HEK293T (cell line): ENCODE data around the gene MS4A10.
"Not testable (repeated sequence)": the region's sequence is repeated elsewhere in the genome, so short reads cannot be mapped to it uniquely, and the experiment has no call there.

ENCODE experiments used
- ARNT ChIP-seq: fragments of 450-650 bp; IDR thresholded peaks from 2 replicates; pipeline ENCODE4 v1.6.1; 2017; ENCODE audit warnings: mild to moderate bottlenecking
- BHLHE40 ChIP-seq: fragments of 450-650 bp; IDR thresholded peaks from 2 replicates; pipeline ENCODE4 v1.6.1; 2016; ENCODE audit warnings: mild to moderate bottlenecking, moderate library complexity, borderline replicate concordance
- CTBP1 ChIP-seq: fragments of 450-650 bp; IDR thresholded peaks from 2 replicates; pipeline ENCODE4 v1.6.1; 2016; ENCODE audit warnings: borderline replicate concordance
- FOXA1 ChIP-seq: fragments of 450-650 bp; IDR thresholded peaks from 2 replicates; pipeline ENCODE4 v1.6.1; 2016; ENCODE audit warnings: mild to moderate bottlenecking
- FOXK2 ChIP-seq: fragments of 450-650 bp; IDR thresholded peaks from 2 replicates; pipeline ENCODE4 v1.6.1; 2016; ENCODE audit warnings: mild to moderate bottlenecking
- FOXM1 ChIP-seq: fragments of 450-650 bp; IDR thresholded peaks from 2 replicates; pipeline ENCODE4 v1.6.1; 2017; ENCODE audit warnings: mild to moderate bottlenecking, borderline replicate concordance
- HDGF ChIP-seq: fragments of 450-650 bp; IDR thresholded peaks from 2 replicates; pipeline ENCODE4 v1.6.1; 2017; ENCODE audit warnings: antibody characterized with exemption, borderline replicate concordance
- SP1 ChIP-seq: fragments of 450-650 bp; IDR thresholded peaks from 2 replicates; pipeline ENCODE4 v1.6.1; 2017
- TARDBP ChIP-seq: fragments of 450-650 bp; IDR thresholded peaks from 2 replicates; pipeline ENCODE4 v1.6.1; 2016
- TF ChIP-seq, protein P1 (sequence below): fragments of 450-650 bp; IDR thresholded peaks from 2 replicates; pipeline ENCODE4 v1.6.1; 2016

DNA sequence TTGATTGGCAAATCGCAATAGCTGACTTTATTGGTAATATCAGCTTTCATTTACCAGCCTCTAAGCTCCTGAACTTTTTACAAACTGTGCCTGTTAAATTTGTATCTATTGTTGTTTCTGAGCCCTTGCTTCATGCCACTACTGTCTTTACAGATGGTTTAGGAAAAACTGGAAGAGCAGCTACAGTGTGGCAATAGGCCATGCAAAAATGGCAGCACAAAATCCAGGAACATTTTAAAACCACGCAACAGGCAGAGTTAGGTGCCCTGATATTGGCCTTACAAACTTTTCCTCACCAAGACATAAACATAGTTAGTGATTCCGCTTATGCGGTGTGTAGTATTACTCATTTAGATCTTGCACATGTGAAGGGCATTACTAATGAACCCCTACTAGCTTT is 26.5 kb upstream of the MS4A10 start:
- TF ChIP-seq SP1, ARNT, BHLHE40, TARDBP, HDGF, FOXM1, CTBP1, FOXA1, FOXK2: not testable (repeated sequence)
- TF ChIP-seq, protein P1, sequence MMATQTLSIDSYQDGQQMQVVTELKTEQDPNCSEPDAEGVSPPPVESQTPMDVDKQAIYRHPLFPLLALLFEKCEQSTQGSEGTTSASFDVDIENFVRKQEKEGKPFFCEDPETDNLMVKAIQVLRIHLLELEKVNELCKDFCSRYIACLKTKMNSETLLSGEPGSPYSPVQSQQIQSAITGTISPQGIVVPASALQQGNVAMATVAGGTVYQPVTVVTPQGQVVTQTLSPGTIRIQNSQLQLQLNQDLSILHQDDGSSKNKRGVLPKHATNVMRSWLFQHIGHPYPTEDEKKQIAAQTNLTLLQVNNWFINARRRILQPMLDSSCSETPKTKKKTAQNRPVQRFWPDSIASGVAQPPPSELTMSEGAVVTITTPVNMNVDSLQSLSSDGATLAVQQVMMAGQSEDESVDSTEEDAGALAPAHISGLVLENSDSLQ = not testable (repeated sequence)
